GM12878 (cell line): ENCODE data around the gene ACTG1. TPM values are rescaled to one million over a fixed set of nuclear protein-coding genes. Genes with fewer than 3 reads are reported as not detected.

Experiments used
- ATAC-seq: fragments of 200-7000 bp; cut with Tn5 transposase; 3 replicates; pipeline ENCODE4 v1.9.1; 2020; ENCODE audit warnings: mild to moderate bottlenecking, moderate library complexity
- BruUV-seq: library from RNA; stranded (reverse); fragments of 400-500 nt; replicated peaks from 2 replicates; lab custom pipeline; 2021; lab: Mats Ljungman, UMichigan
- CTCF ChIA-PET: fragments of 300-600 bp; sonication (Branson Sonifier 250); formaldehyde crosslinking; extraction: SDS; loops from one replicate; lab custom pipeline; 2021; ENCODE audit warnings: inconsistent platforms; lab: Yijun Ruan, JAX
- POLR2A ChIA-PET: fragments of 350-600 bp; formaldehyde crosslinking; extraction: SDS; loops from one replicate; lab custom pipeline; 2021; ENCODE audit warnings: inconsistent platforms; lab: Charles Lee
- RAD21 ChIA-PET: fragments of 300-600 bp; sonication (Branson Sonifier 250); formaldehyde crosslinking; loops from one replicate; lab custom pipeline; 2023; ENCODE audit warnings: antibody characterized with exemption; ENCODE audit not compliant: unreplicated experiment; lab: Charles Lee
- SMC1A ChIA-PET: fragments of 300-600 bp; sonication (Branson Sonifier 250); formaldehyde crosslinking; loops from one replicate; lab custom pipeline; 2023; ENCODE audit not compliant: unreplicated experiment, uncharacterized antibody; lab: Charles Lee
- DNase-seq: peaks from one replicate; pipeline ENCODE4 v3.0.0-alpha.2; 2011; ENCODE audit warnings: low read depth, low spot score
- FAIRE-seq: peaks from 3 replicates; lab custom pipeline; 2011; peaks lifted over from hg19 to GRCh38; lab: Jason Lieb, UNC
- H2AFZ ChIP-seq: 2 replicates; pipeline ENCODE4 v1.6.0; 2011; ENCODE audit warnings: low read depth, low read length, control low read depth; ENCODE audit not compliant: control insufficient read depth
- H3K27ac ChIP-seq: 2 replicates; pipeline ENCODE4 v1.5.1; 2011; ENCODE audit warnings: control low read depth; ENCODE audit not compliant: control insufficient read depth, insufficient read depth
- H3K27me3 ChIP-seq, 2 experiments: replicated peaks in 1 of 2; 2 replicates each; pipeline versions ENCODE4 v1.6.0 to v1.6.1; 2011; ENCODE audit warnings: low read length in 1 of 2; ENCODE audit not compliant: control insufficient read depth in 2 of 2, insufficient read depth in 2 of 2
- H3K36me3 ChIP-seq, 2 experiments: 2 replicates each; pipeline ENCODE4 v1.5.1; 2011; ENCODE audit warnings: low read length in 1 of 2; ENCODE audit not compliant: control insufficient read depth in 2 of 2, insufficient read depth in 2 of 2
- H3K4me1 ChIP-seq: 2 replicates; pipeline ENCODE4 v1.6.1; 2011; ENCODE audit warnings: mild to moderate bottlenecking, low read length, moderate library complexity, mixed read lengths; ENCODE audit not compliant: control insufficient read depth, insufficient read depth
- H3K4me2 ChIP-seq: 2 replicates; pipeline ENCODE4 v1.6.0; 2011; ENCODE audit warnings: control low read depth; ENCODE audit not compliant: control insufficient read depth, insufficient read depth
- H3K4me3 ChIP-seq: fragments of 200-600 bp; sonication (generic); 2 replicates; pipeline ENCODE4 v1.5.1; 2016
- H3K79me2 ChIP-seq: 2 replicates; pipeline ENCODE4 v1.6.0; 2011; ENCODE audit warnings: low read length; ENCODE audit not compliant: control insufficient read depth, insufficient read depth
- H3K9ac ChIP-seq: 2 replicates; pipeline ENCODE4 v1.8.0; 2011; ENCODE audit warnings: low read length, control low read depth, mixed read lengths; ENCODE audit not compliant: control insufficient read depth, insufficient read depth
- H3K9me3 ChIP-seq: replicated peaks from 3 replicates; pipeline ENCODE4 v1.5.1; 2011; ENCODE audit warnings: mild to moderate bottlenecking, low read length; ENCODE audit not compliant: control insufficient read depth, insufficient read depth
- H4K20me1 ChIP-seq: 2 replicates; pipeline ENCODE4 v1.6.0; 2011; ENCODE audit not compliant: control insufficient read depth, insufficient read depth
- CBFB ChIP-seq: IDR thresholded peaks from 2 replicates; pipeline ENCODE4 v1.6.1; 2016; ENCODE audit warnings: antibody characterized with exemption, low read depth
- CHD2 ChIP-seq: IDR thresholded peaks from 2 replicates; pipeline ENCODE4 v1.6.1; 2011; ENCODE audit warnings: low read depth, low read length, improper control_type of control experiment, borderline replicate concordance
- MYB ChIP-seq: fragments of 150-350 bp; IDR thresholded peaks from 2 replicates; pipeline ENCODE4 v1.6.1; 2014; ENCODE audit warnings: mild to moderate bottlenecking, low read depth, low read length, borderline replicate concordance
- PAX5 ChIP-seq: IDR thresholded peaks from 2 replicates; pipeline ENCODE4 v1.6.1; 2011; ENCODE audit warnings: low read depth, low read length, borderline replicate concordance
- PML ChIP-seq: IDR thresholded peaks from 2 replicates; pipeline ENCODE4 v1.6.1; 2012; ENCODE audit warnings: low read length, inconsistent platforms
- POU2F2 ChIP-seq: IDR thresholded peaks from 3 replicates; pipeline ENCODE4 v1.6.1; 2011; ENCODE audit warnings: low read depth, mild to moderate bottlenecking, low read length, borderline replicate concordance
- SREBF1 ChIP-seq: IDR thresholded peaks from 2 replicates; pipeline ENCODE4 v1.6.1; 2012; ENCODE audit warnings: mild to moderate bottlenecking, low read length
- WGBS: methylation state at CpG from one replicate; pipeline ENCODE4 v1.1.6; 2016; ENCODE audit warnings: low lambda C conversion rate; ENCODE audit not compliant: insufficient replicate concordance, insufficient coverage; ENCODE audit errors: missing lambda C conversion rate; 5-methylcytosine and 5-hydroxymethylcytosine counted together
- in situ Hi-C: fragments of 300-500 bp; cut with MboI; formaldehyde crosslinking; loops from 9 replicates; pipeline ENCODE4 v1.14.3; 2018; ENCODE audit warnings: mixed read lengths
- intact Hi-C: fragments of 100-400 bp; cut with micrococcal nuclease; formaldehyde crosslinking; loops from one replicate; pipeline ENCODE4 v1.14.2; 2022; ENCODE audit not compliant: unreplicated experiment
- polyA plus RNA-seq, 11 experiments: library from polyadenylated mRNA; depleted of rRNA in 4 of 11; unstranded in 6 of 11; stranded (reverse) in 5 of 11; fragments of >200 nt; fragmentation: Nextera tagmentation in 4 of 11; fragmentation: Illumina TruSeq in 1 of 11; extraction: Ambion mirVana in 4 of 11; extraction: Trizol in 1 of 11; gene quantifications; 1 replicate in 1 of 11; 2 replicates in 10 of 11; pipeline versions ENCODE4 v1.2.1 to v1.2.3, GENCODE V29; 2011 to 2016; ENCODE audit warnings: inconsistent platforms in 2 of 11, missing spikeins in 2 of 11, low read depth in 1 of 11
- total RNA-seq, 4 experiments: library from RNA; depleted of rRNA in 3 of 4; stranded (reverse); fragments of >200 nt in 3 of 4; fragmentation: Illumina TruSeq in 1 of 4; extraction: Trizol in 1 of 4; gene quantifications; 2 replicates each; pipeline versions ENCODE4 v1.2.1 to v1.2.3, GENCODE V29; 2013 to 2021
- TF ChIP-seq, protein P1 (sequence below): IDR thresholded peaks from 2 replicates; pipeline ENCODE4 v1.6.1; 2011; ENCODE audit warnings: borderline replicate concordance, low read depth, mild to moderate bottlenecking, moderate library complexity, mixed read lengths, low read length; ENCODE audit not compliant: insufficient read depth; ENCODE audit errors: extremely low read length
- TF ChIP-seq, protein P2 (sequence below), 3 experiments: IDR thresholded peaks in 2 of 3; conservative IDR thresholded peaks in 1 of 3; 2 replicates each; pipeline ENCODE4 v1.5.1; 2011; ENCODE audit warnings: low read depth in 3 of 3, low read length in 3 of 3, mild to moderate bottlenecking in 3 of 3, control low read depth in 2 of 3, moderate library complexity in 2 of 3, inconsistent platforms in 1 of 3, mixed read lengths in 1 of 3; ENCODE audit not compliant: control insufficient read depth in 2 of 3, insufficient read depth in 1 of 3; ENCODE audit errors: extremely low read depth in 1 of 3
- TF ChIP-seq, protein P3 (sequence below): fragments of 450-650 bp; IDR thresholded peaks from 2 replicates; pipeline ENCODE4 v1.6.1; 2017; ENCODE audit warnings: antibody characterized with exemption, mild to moderate bottlenecking, moderate library complexity
- TF ChIP-seq, protein P4 (sequence below): fragments of 450-650 bp; IDR thresholded peaks from 2 replicates; pipeline ENCODE4 v1.6.1; 2017; ENCODE audit warnings: mild to moderate bottlenecking, moderate library complexity
- TF ChIP-seq, protein P5 (sequence below): IDR thresholded peaks from 2 replicates; pipeline ENCODE4 v1.6.1; 2012; ENCODE audit warnings: low read depth, low read length, improper control_type of control experiment

The ACTG1 gene
- total and polyA plus RNA-seq, 10 of the 15 experiments (the other 5 are each of a cell fraction or from before 2014, with no cell fraction given) = 810 to 6,105 (median 3,650) TPM

DNA sequence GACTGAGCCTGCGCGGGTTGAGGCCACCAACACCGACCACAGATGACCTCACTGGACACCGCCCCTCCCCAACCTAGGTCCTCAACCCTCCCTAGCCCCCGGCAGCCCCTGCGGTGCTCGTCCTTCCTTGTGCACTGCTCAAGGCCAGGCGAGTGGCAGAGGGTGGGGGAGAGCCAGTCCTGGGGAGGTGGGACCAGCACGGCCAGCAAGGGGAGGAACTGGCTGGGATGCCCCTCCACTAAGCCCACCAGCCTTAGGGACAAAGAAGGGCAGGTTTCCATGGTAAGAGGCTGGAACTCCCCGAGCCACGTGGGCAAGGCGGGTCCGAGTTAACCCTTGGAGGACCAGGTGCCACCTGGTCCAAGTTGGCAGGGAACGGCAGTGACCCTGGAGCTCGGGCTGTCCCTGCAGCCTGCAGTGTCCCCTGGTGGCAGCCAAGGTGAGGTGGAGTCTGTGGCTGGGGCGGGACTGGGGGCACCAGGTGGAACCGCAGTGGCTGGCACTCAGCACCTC lies 24.8 kb upstream of the ACTG1 start:
- no TSS peak for BruUV-seq
- ChIA-PET SMC1A (no interaction called here), CTCF (interaction anchor here (1.5 to 2.2 kb wide), 2 partner anchors 19 to 53 kb away, joined by 4 to 5 read pairs; no protein-coding TSS in a partner anchor), RAD21 (interaction anchor here (0.8 to 1.0 kb wide), 2 partner anchors 22 to 246 kb away, joined by 3 read pairs; no protein-coding TSS in a partner anchor), POLR2A (no interaction called here)
- Histone ChIP-seq H2AFZ (no peak overlapping the region), H3K27ac (no peak overlapping the region), H3K79me2 (no peaks in the 10 kb centered on the region), H3K36me3 (peaks cover 0 to 3% of the 10 kb centered on the region in 2 experiments; a peak in 2 of 4 replicates), H3K4me1 (no peaks in the 10 kb centered on the region), H3K9me3 (no peaks in the 10 kb centered on the region), H4K20me1 (no peaks in the 10 kb centered on the region), H3K27me3 (no peaks in the 10 kb centered on the region; a peak in 2 of 4 replicates), H3K4me2 (no peak overlapping the region), H3K9ac (no peak overlapping the region), H3K4me3 (no peak overlapping the region)
- intact Hi-C loops = no loop called here
- DNase-seq (no peak), ATAC-seq (peak; percentile 75), FAIRE-seq (no peak)
- in situ Hi-C loops = no loop called here
- 8% methylated on average over 14 of the region's 17 CpGs for whole genome bisulfite sequencing
- no peak for TF ChIP-seq MYB
- peak; percentile 44; the same call in 1 of the 2 replicates for TF ChIP-seq PAX5
- TF ChIP-seq POU2F2 = 0 out of 3 replicates have a peak, but pooled peaks have one; percentile 5
- TF ChIP-seq PML = no peak
- TF ChIP-seq CHD2 = no peak
- no peak for TF ChIP-seq CBFB
- TF ChIP-seq, protein P1, sequence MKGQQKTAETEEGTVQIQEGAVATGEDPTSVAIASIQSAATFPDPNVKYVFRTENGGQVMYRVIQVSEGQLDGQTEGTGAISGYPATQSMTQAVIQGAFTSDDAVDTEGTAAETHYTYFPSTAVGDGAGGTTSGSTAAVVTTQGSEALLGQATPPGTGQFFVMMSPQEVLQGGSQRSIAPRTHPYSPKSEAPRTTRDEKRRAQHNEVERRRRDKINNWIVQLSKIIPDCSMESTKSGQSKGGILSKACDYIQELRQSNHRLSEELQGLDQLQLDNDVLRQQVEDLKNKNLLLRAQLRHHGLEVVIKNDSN = peak; percentile 6
- TF ChIP-seq, protein P2, sequence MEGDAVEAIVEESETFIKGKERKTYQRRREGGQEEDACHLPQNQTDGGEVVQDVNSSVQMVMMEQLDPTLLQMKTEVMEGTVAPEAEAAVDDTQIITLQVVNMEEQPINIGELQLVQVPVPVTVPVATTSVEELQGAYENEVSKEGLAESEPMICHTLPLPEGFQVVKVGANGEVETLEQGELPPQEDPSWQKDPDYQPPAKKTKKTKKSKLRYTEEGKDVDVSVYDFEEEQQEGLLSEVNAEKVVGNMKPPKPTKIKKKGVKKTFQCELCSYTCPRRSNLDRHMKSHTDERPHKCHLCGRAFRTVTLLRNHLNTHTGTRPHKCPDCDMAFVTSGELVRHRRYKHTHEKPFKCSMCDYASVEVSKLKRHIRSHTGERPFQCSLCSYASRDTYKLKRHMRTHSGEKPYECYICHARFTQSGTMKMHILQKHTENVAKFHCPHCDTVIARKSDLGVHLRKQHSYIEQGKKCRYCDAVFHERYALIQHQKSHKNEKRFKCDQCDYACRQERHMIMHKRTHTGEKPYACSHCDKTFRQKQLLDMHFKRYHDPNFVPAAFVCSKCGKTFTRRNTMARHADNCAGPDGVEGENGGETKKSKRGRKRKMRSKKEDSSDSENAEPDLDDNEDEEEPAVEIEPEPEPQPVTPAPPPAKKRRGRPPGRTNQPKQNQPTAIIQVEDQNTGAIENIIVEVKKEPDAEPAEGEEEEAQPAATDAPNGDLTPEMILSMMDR (IDR thresholded peaks at IDR 0.05 in 2 of 3, conservative IDR thresholded peaks at IDR 0.05 in 1 of 3; ENCODE audit: control insufficient read depth in 2 of 3, extremely low read depth in 1 of 3, insufficient read depth in 1 of 3, low read depth in 3 of 3, low read length in 3 of 3) = peak; percentile 42 to 77 (median 59); a peak in 5 of 6 replicates
- TF ChIP-seq, protein P3, sequence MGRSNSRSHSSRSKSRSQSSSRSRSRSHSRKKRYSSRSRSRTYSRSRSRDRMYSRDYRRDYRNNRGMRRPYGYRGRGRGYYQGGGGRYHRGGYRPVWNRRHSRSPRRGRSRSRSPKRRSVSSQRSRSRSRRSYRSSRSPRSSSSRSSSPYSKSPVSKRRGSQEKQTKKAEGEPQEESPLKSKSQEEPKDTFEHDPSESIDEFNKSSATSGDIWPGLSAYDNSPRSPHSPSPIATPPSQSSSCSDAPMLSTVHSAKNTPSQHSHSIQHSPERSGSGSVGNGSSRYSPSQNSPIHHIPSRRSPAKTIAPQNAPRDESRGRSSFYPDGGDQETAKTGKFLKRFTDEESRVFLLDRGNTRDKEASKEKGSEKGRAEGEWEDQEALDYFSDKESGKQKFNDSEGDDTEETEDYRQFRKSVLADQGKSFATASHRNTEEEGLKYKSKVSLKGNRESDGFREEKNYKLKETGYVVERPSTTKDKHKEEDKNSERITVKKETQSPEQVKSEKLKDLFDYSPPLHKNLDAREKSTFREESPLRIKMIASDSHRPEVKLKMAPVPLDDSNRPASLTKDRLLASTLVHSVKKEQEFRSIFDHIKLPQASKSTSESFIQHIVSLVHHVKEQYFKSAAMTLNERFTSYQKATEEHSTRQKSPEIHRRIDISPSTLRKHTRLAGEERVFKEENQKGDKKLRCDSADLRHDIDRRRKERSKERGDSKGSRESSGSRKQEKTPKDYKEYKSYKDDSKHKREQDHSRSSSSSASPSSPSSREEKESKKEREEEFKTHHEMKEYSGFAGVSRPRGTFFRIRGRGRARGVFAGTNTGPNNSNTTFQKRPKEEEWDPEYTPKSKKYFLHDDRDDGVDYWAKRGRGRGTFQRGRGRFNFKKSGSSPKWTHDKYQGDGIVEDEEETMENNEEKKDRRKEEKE = no peak
- TF ChIP-seq, protein P4, sequence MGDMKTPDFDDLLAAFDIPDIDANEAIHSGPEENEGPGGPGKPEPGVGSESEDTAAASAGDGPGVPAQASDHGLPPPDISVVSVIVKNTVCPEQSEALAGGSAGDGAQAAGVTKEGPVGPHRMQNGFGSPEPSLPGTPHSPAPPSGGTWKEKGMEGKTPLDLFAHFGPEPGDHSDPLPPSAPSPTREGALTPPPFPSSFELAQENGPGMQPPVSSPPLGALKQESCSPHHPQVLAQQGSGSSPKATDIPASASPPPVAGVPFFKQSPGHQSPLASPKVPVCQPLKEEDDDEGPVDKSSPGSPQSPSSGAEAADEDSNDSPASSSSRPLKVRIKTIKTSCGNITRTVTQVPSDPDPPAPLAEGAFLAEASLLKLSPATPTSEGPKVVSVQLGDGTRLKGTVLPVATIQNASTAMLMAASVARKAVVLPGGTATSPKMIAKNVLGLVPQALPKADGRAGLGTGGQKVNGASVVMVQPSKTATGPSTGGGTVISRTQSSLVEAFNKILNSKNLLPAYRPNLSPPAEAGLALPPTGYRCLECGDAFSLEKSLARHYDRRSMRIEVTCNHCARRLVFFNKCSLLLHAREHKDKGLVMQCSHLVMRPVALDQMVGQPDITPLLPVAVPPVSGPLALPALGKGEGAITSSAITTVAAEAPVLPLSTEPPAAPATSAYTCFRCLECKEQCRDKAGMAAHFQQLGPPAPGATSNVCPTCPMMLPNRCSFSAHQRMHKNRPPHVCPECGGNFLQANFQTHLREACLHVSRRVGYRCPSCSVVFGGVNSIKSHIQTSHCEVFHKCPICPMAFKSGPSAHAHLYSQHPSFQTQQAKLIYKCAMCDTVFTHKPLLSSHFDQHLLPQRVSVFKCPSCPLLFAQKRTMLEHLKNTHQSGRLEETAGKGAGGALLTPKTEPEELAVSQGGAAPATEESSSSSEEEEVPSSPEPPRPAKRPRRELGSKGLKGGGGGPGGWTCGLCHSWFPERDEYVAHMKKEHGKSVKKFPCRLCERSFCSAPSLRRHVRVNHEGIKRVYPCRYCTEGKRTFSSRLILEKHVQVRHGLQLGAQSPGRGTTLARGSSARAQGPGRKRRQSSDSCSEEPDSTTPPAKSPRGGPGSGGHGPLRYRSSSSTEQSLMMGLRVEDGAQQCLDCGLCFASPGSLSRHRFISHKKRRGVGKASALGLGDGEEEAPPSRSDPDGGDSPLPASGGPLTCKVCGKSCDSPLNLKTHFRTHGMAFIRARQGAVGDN = no peak
- no peak for TF ChIP-seq SREBF1
- TF ChIP-seq, protein P5, sequence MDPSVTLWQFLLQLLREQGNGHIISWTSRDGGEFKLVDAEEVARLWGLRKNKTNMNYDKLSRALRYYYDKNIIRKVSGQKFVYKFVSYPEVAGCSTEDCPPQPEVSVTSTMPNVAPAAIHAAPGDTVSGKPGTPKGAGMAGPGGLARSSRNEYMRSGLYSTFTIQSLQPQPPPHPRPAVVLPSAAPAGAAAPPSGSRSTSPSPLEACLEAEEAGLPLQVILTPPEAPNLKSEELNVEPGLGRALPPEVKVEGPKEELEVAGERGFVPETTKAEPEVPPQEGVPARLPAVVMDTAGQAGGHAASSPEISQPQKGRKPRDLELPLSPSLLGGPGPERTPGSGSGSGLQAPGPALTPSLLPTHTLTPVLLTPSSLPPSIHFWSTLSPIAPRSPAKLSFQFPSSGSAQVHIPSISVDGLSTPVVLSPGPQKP = no peak
